ENCODE results near the gene AGER.

The AGER gene

GRCh38 chr6:32151863-32152768 is 31.9 kb downstream of the AGER start, which contains the start of gene PRRT1 (continued):
- TF ChIP-seq ZNF274 (IDR thresholded peaks at IDR 0.05; ENCODE audit: low read length) (no peak), ZNF274 (tag by site-specific recombination; IDR thresholded peaks at IDR 0.05; ENCODE audit: borderline replicate concordance) (no peak), RBAK (tag by site-specific recombination; IDR thresholded peaks at IDR 0.05) (no peak), MZF1 (tag by site-specific recombination; IDR thresholded peaks at IDR 0.05; ENCODE audit: borderline replicate concordance) (no peak), ZBTB10 (tag by site-specific recombination; IDR thresholded peaks at IDR 0.05) (no peak), ZNF426 (tag by site-specific recombination; IDR thresholded peaks at IDR 0.05) (no peak), ZSCAN16 (tag by site-specific recombination; IDR thresholded peaks at IDR 0.05) (no peak), ZNF341 (tag by site-specific recombination; IDR thresholded peaks at IDR 0.05; ENCODE audit: low read depth) (peak; percentile 21; the same call in 1 of the 2 replicates), ZNF335 (tag by site-specific recombination; conservative IDR thresholded peaks at IDR 0.05) (no peak), ZNF169 (tag by site-specific recombination; IDR thresholded peaks at IDR 0.05) (no peak), WT1 (tag by site-specific recombination; IDR thresholded peaks at IDR 0.05) (0 out of 2 replicates have a peak, but pooled peaks have one; percentile 15), ZNF629 (tag by site-specific recombination; IDR thresholded peaks at IDR 0.05) (no peak), YY2 (tag by site-specific recombination; IDR thresholded peaks at IDR 0.05) (no peak), ZFP3 (tag by site-specific recombination; IDR thresholded peaks at IDR 0.05; ENCODE audit: low read depth) (no peak), ZNF114 (tag by site-specific recombination; IDR thresholded peaks at IDR 0.05) (no peak), ZFHX2 (tag by site-specific recombination; conservative IDR thresholded peaks at IDR 0.05) (no peak), ZNF488 (tag by site-specific recombination; IDR thresholded peaks at IDR 0.05) (no peak), ZNF398 (tag by site-specific recombination; IDR thresholded peaks at IDR 0.05) (peak; percentile 92), ZNF239 (tag by site-specific recombination; IDR thresholded peaks at IDR 0.05) (no peak), KLF16 (tag by site-specific recombination; IDR thresholded peaks at IDR 0.05) (no peak), SALL2 (tag by site-specific recombination; IDR thresholded peaks at IDR 0.05; ENCODE audit: borderline replicate concordance) (no peak)
